ENCODE results near the gene SBNO2.

SBNO2 gene

GRCh38 chr19:1167687-1168571 is 6.1 kb downstream of the SBNO2 start:
- no peak for DNase-seq

DNA sequence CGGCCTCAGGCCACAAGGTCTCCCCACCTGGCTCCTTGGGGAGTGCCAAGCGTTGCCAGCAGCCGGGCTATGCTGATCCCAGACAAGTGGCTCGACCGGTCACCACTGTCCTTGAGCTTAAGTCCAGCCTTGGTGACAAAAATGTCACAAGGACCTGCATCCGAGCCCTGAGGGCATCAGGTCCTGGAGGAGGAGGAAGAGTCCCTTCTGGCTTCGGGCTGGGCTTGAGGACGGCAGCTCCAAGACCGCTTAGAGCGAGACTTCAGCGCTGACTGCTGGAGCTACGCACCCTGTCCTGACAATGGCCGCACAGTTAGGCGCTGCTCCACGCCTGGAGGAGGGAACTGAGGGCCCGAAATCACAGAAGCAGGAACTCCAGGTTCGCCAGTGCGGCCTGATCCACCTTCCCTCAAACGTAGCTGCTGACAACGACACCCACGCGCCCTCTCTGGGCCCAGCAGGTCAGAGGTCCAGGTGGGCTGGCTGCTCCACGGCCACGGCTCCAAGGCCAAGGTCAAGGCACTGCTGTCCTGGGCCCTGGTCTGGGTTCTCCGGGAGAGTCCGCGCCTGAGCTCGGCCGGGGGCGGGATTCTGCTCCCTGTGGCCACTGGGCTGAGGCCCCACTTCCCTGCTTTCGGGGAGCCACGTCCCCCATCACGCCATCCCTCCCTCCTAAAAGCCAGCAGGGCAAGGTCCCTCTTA is 7.0 kb downstream of the SBNO2 start:
- no peak for DNase-seq

- DNase-seq, result no peak
These were observed 9.2 kb downstream of the SBNO2 start for GRCh38 chr19:1164684-1165531.

- no peak for DNase-seq
These were observed 10.0 kb downstream of the SBNO2 start for GRCh38 chr19:1163934-1164683.

DNA sequence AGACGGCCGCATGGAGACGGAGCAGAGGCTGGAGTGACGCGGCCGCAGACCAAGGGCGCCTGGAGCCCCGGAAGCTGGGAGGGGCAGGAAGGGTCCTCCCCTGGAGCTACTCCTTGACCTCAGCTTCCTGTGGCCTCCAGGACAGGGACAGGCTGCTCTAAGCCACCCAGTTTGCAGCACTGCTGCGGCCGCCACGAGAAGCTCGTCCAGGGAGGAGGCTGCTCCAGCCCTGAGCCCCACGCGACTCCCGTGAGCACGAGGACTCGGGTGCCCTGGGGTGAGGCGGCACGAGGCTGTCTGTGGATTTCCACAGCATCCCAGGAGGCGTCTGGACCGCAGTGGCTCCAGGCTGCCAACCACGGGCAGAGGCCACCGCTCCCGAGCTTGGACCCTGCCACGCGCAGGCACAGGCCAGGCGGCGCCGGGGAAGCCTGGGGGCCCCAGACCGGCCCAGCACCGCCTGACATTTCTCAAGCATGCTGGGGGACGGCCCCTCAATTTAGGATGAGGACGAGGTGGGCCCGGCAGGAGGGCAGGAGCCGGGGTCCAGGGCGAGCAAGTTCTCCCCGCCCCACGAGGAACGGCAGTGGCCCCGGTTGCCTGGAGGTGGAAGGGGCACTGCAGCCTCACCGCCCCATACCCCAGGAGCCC is 10.7 kb downstream of the SBNO2 start:
- no peak for DNase-seq

DNA sequence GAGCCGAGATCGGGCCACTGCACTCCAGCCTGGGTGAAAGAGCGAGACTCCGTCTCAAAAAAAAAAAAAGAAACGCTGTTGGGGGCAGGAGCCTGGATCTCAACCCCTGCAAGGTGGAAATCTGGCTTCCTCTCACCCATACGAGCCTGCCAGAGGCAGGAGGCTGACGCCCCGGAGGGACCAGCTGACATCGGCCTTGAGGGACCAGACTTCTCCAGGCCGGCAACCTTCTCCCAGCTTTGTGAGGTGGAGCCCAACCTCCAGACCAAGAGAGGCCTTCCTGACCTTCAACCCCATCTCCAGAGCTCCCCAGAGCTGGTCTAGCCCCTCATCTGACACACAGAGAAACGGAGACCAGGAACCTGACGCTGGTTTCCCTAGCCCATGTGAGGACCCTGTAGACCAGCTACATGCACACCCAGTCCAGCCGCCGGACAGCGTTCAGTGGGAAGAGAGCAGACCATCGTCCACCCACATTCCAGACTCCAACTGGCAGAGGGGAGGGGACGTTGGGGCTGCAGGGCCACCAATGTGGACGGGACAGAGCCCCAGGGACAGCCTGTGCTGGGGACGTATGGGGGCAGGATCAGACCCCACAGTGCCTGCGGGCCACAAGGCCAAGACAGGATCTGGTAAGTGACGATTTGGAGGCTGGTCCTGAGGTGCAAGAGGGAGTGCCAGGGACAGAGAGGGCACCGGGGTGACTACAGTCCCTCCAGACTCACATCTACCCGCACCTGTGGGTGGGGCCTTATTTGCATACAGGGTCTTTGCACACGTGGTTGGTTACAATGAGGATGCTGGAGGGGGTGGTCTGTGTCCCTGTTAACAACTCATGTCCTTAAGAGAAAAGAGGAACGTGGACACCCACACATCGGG is 11.4 kb downstream of the SBNO2 start:
- no peak for DNase-seq

DNA sequence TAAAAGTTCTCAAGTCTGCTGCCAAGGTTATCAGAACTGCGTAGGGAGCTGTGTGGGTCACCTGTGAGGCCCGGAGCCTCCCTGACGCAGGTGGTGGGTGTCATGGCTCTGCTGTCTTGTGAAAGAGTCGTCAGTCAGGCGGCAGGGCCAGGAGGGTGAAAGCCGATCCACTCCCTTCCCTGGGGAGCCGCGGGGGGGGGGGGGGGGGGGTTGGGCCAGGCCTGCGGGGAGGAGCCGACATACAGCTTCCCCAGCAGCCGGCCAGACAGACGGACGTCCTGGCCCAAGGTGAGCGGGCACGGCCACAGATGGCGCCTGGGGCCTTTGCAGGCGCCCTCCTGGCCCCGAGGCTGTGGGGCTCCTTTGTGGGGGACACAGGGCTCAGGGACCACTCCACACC is 12.4 kb downstream of the SBNO2 start:
- DNase-seq, result peak; percentile 63

DNA sequence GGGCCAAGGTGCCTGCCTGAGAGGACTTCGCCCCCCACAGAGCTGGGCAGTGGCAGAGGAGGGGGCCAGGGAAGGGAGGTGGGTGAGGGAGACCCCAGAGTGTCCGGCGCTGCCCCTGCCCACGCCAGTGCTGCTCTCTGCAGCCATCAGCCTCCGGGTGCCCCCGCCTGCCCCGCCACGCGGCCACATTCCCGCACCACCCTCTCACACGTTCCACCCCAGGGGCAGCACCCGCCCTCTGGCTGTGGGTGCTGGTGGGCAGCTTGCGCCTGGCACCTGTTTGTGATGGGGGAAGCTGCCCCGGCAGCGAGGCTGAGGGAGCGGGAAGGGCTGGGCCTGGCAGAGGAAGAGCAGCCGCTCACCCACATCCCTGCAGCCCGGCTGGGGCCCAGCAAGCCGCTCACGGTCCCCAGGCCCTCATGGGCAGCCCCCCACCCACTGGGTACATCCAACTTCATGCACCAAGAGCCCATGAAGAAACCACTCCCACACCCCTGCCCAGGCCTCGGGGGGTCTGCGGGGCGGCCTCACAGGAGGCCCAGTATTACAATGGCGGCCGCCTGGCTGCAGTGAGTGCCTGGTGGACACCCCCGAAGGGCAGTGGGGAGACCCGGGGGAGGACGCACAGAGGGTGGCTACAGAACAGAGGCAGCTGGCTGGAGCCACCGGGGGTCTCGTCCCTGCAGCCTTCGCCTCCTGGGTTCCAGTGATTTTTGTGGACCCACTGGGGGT is 14.0 kb downstream of the SBNO2 start:
- no peak for DNase-seq

DNA sequence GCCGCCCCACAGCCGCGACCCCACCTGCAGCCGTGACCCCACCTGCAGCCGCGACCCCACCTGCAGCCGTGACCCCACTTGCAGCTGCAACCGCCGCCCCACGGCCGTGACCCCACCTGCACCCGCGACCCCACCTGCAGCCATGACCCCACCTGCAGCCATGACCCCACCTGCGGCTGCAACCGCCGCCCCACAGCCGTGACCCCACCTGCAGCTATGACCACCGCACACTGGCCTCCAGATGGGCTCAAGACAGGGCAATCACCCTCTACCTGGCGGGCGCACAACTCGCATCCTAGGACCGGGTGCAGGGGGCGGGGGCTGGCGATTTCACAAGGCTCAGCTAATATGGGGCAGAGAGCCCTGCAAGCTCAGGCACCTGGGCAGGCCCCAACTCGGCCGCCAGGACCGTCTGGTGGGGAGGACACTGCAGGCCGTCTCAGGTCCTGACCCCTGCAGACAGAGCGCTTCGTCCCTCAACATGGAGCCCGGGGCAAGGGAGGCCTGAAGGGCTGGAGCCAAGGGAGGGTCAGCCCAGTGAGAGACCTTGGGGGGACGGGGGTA is 15.1 kb downstream of the SBNO2 start:
- no peak for DNase-seq

DNA sequence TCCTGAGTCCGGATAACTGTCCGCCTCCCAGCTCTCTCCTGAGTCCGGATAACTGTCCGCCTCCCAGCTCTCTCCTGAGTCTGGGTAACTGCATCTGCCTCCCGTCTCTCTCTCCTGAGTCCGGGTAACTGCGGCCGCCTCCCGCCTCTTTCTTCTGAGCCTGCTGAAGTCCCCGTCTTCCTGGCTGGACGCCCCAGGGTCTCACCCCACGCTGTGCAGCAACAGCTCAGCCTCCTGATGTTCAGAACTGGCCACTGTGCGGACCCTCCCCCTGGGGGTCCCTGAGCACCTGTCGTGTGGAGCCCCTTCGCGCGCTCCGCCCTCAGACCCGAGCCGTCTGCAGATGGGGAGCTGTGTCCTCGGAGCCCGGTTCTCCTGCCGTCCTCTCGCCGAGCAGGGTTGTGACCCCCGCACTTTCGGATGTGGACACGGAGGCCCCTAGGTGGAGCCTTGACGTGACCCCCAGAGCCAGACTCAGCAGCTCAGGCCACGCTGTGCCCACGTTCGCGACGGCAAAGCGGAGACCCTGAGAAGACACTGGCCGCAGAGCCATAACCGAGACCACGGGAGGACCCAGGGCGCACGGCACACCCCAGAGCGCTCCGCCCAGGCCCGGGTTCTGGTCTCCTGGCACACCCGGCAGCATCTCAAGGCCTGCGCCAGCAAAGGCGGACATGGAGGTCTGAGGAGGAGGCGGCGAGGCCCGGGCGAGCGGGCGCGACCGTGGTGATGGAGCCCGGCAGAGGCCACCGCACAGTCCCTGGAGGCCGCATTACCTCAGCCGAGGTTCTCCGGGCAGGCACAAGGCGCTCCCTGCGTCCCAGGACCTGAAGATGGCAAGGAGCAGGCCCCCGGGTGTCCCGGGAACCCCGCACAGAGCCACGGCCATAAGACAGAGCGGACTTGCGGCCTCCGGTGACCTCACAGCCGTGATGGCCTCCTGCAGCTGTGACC is 15.9 kb downstream of the SBNO2 start:
- no peak for DNase-seq

DNA sequence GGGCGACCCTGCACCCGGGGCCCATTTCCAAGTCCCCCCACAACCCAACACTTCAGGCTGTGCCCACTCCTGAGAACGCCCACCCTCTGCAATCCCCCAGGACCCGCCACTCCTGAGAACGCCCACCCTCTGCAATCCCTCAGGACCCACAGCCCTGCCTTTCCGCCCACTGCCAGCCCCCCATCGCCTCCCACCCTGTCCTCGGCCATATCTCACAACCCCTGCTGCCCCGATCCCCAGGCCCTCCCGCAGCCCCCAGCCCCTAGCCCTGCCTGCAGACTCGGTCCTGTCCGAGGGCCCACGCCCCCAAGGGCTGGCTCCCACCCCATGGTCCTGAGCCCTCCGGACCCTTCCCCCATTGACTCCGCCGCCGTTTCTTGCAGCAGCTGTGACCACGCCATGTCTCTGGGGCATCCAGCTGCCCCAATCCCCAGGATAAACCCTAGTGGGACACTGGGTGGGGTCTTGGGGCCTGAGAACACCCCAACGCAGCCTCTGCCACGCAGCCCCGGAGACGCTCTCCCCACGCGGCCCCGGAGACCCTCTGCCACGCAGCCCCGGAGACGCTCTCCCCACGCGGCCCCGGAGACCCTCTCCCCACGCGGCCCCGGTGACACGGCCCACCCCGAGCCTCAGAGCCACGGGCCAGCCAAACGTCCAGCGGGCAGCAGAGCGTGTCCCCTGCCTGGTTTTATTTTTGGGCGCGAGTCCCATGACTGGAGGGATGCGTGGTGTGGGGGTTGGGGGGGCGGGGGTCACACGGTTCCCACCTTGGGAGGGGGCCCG is 17.0 kb downstream of the SBNO2 start:
- no peak for DNase-seq

GRCh38 chr19:1156305-1156801 is 17.7 kb downstream of the SBNO2 start:
- DNase-seq, result no peak

DNA sequence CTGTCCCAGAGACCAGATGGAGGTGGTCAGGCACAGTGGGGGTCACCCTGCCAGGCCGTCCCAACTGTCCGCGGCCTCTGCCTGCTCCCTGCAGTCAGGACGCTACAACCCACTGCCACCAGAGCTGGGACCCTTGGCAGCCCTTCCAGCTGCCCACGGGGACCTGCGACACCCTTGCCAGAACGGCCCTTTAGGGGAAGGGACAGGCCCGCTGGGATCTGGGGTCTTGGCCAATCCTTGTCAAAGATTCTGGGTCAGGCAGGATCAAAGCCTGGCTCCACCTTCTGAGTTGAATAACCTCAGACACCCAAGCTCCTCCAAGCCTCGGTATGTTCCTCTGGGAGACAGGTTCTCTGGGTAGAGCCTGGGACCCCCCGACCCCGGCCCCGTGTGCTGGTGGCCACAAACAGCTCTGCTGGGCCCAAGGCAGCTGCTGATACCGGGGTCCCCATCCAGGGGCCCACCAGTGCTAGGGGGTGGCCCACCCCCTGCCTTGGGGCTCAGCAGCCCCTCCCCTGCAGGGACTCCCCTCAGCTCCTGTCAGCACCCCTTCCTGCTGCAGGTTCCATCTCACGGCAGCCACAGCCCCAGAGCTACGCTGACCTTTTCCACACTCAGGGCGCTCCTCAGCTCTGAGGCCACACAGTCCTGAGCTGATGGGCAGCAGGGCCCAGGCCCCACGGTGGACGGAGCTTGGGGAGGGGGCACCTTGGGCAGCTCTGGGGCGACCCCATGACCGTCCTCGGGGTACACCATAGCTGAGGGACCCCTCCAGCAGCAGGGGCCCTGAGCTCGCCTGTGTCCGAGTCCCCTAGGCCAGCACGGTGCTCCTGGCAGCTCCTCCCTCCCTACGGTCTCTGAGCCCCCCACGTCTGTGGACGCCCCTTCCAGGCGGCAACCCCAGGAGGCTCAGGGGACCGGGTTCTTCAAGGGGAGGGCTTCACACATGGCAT is 18.4 kb downstream of the SBNO2 start:
- DNase-seq, result no peak

DNA sequence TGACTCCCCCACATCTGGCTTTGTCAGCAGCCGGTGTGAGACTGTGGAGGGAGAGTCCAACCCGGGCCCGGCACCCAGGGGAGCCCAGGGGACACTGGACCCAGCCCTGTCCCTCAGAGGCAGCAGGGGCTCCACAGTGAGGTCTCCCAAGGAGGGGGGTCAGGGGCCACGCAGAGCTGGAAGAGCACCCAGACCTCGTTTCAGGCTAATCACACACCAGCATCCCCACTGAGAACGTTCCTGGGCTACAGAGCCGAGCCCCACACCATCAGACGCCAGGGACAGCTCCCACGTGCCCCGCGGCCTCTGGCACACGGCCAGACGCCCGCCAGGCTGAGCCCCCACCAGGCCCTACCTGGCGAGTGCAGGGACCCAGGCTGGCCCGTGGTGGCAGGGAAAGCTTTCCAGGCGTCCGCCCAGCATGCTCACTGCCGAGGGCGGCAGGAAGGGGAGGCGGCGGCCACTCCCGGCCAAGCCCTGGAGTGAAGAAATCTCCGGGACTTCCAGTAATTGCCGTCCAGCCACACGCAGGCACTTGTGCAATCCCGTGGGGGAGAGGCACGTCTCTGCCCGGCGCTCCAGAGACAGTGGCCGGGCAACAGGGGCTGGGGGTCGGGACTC is 19.2 kb downstream of the SBNO2 start:
- no peak for DNase-seq

GRCh38 chr19:1153891-1154730 is 20.0 kb downstream of the SBNO2 start:
- DNase-seq, result no peak
